Vagina (tissue), 2 donors: ENCODE results near the gene IL18BP.

Experiments used
- CTCF ChIP-seq, 3 experiments: fragments of 450-650 bp in 2 of 3; fragments of 200-600 bp in 1 of 3; sonication (generic) in 1 of 3; IDR thresholded peaks; one replicate each; pipeline ENCODE4 v1.5.1; 2017 to 2019; ENCODE audit warnings: antibody characterized with exemption in 3 of 3, mild to moderate bottlenecking in 2 of 3, moderate library complexity in 2 of 3
- POLR2A ChIP-seq, 2 donors: fragments of 450-650 bp; IDR thresholded peaks; one replicate each; pipeline ENCODE4 v1.6.1; 2017; ENCODE audit warnings: antibody characterized with exemption in 2 of 2, mild to moderate bottlenecking in 2 of 2, moderate library complexity in 2 of 2

GRCh38 chr11:71994786-71995185, 3.9 kb upstream of the IL18BP start:
- no peak for TF ChIP-seq CTCF (IDR thresholded peaks at IDR 0.05)
- no peak for TF ChIP-seq POLR2A (IDR thresholded peaks at IDR 0.05)
